ENCODE results near the gene FAM53B. TPM values are rescaled to one million over a fixed set of nuclear protein-coding genes. Genes with fewer than 3 reads are reported as not detected.

Gene FAM53B
- total RNA-seq, 4 donors from 2014 or later: 60.8 to 84.8 (median 78.8) TPM

- no peak for DNase-seq (ENCODE audit: low spot score in 2 of 2)
- H3K27me3 ChIP-seq: no peaks in the 10 kb centered on the region
- no peaks in the 10 kb centered on the region for H3K36me3 ChIP-seq
- TF ChIP-seq EP300 (IDR thresholded peaks at IDR 0.05): no peak
- no peak for TF ChIP-seq POLR2A (IDR thresholded peaks at IDR 0.05)
- H3K4me3 ChIP-seq: no peak overlapping the region
- H3K9me3 ChIP-seq: no peaks in the 10 kb centered on the region
- WGBS, 2 donors: 84 to 86% methylated on average over 9 of the region's 9 CpGs
- H3K4me1 ChIP-seq: no peaks in the 10 kb centered on the region
- no peak overlapping the region for H3K27ac ChIP-seq
Observed at GRCh38 chr10:124570646-124571045, 173.5 kb downstream of the FAM53B start.

- Histone ChIP-seq H3K4me3 (no peak overlapping the region), H3K27me3 (no peaks in the 10 kb centered on the region), H3K36me3 (no peaks in the 10 kb centered on the region), H3K9me3 (no peaks in the 10 kb centered on the region), H3K4me1 (no peaks in the 10 kb centered on the region), H3K27ac (no peak overlapping the region)
- WGBS, 2 donors: 80 to 81% methylated on average over 11 of the region's 11 CpGs
- TF ChIP-seq POLR2A (IDR thresholded peaks at IDR 0.05) (no peak), EP300 (IDR thresholded peaks at IDR 0.05) (no peak), CTCF (IDR thresholded peaks at IDR 0.05) (no peak)
- no peak for DNase-seq (ENCODE audit: low spot score in 2 of 2)
Observed at GRCh38 chr10:124569623-124570470, 174.3 kb downstream of the FAM53B start.

Small RNAs within 50 kb of the gene (small RNA-seq; reads per million reads assigned to genes)
- gene RF00019: not detected

Other genes with a start within 250 kb of the FAM53B start
- gene EEF1AKMT2, start 47.5 kb upstream of the FAM53B start, total RNA-seq: 10 to 100 TPM; 10.0 to 18.4 (median 13.2) TPM
- 10 to 100 TPM in 3 of 4 donors, 1 to 10 TPM in 1; 9.8 to 14.2 (median 12.1) TPM for gene ABRAXAS2, start 57.4 kb upstream of the FAM53B start, total RNA-seq
- gene ZRANB1, start 197.7 kb upstream of the FAM53B start, total RNA-seq: 10 to 100 TPM; 22.2 to 33.5 (median 24.2) TPM

Data from tibial nerve (tissue), 4 donors.